ENCODE data around the gene PLCH1. TPM values are rescaled to one million over a fixed set of nuclear protein-coding genes. Genes with fewer than 3 reads are reported as not detected.

PLCH1 gene
- total RNA-seq, 1 experiment from 2014 or later, result 0.34 TPM

DNA sequence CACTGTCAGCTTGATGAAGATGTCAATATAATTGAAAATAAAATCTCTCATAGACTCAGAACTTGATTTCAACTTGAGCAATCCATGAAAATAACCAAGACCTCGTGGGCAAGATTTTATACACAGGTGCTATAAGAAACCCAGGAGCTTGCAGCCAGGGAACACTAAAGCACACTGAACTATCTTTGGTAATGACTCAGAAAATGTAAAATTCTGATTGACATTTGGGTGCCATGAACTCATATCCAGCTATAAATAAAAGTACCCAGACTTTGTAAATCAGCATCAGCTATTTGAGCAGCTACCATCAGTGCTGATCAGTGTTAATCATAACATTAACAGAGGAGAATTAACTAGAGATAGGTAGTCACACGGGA lies 61.5 kb downstream of the PLCH1 start:
- H3K79me2 ChIP-seq (ENCODE audit: low read length), result no peaks in the 10 kb centered on the region
- H3K27me3 ChIP-seq (ENCODE audit: low read length), result no peaks in the 10 kb centered on the region
- H3K9ac ChIP-seq (ENCODE audit: low read length), result no peak overlapping the region
- H3K4me1 ChIP-seq (ENCODE audit: low read length), result no peaks in the 10 kb centered on the region
- no peak overlapping the region for H3K4me2 ChIP-seq (ENCODE audit: low read depth, low read length, poor library complexity, severe bottlenecking)
- H3K36me3 ChIP-seq (ENCODE audit: insufficient read depth, low read length), result no peaks in the 10 kb centered on the region
- H3K9me3 ChIP-seq (ENCODE audit: low read length), result no peaks in the 10 kb centered on the region
- DNase-seq, result no peak
- H3K27ac ChIP-seq (ENCODE audit: low read length), result no peak overlapping the region
- H2AFZ ChIP-seq (ENCODE audit: low read length), result no peak overlapping the region
- no peak overlapping the region for H3K4me3 ChIP-seq (ENCODE audit: low read length)
- no peaks in the 10 kb centered on the region for H3K9me2 ChIP-seq (replicated peaks; ENCODE audit: insufficient read depth, low read length)
- H4K20me1 ChIP-seq (ENCODE audit: insufficient read depth, low read depth, low read length), result no peaks in the 10 kb centered on the region

DNA sequence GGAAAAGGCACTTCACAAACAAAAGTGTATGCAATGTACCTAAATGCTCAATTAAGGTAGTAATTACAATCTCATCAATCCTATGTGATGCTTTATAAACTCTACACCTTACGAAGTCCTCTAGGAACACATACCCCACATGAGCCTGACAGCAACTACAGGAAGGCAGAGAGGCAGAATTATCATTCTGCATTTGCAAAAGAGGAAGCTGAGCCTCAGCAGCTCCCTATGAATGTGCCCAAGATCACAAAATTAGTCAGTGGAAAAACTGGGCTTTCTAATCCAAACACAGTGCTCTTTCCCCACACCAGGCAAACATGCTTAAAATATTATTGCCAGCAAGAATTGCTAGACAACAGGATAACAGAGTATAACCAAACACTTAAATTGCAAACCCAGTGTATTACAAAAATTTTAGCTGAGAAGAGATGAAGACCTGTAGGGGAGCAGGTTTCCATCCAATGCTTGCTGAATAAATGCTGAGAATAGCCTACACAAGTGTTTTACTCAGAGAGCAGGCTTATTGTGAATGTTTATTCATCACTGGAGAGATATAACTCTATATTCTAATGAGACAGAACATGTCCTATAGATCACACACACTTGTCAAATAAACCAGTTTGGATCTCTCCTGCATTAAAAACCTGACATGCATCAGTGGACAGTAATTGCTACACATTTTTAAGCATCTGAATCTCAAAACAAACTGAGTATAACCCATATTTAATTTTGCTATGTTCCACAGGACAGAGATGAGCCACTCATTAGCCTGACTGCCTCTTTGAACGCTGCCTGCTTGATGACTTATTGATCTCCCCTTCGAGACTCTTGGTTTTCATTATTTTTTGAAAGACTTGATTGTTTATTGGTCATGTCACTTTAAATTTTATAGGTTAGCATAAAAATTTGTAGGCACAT lies 62.2 kb downstream of the PLCH1 start:
- H3K36me3 ChIP-seq (ENCODE audit: insufficient read depth, low read length), result no peaks in the 10 kb centered on the region
- no peaks in the 10 kb centered on the region for H3K4me1 ChIP-seq (ENCODE audit: low read length)
- H3K4me2 ChIP-seq (ENCODE audit: low read depth, low read length, poor library complexity, severe bottlenecking), result no peak overlapping the region
- H3K9me3 ChIP-seq (ENCODE audit: low read length), result no peaks in the 10 kb centered on the region
- DNase-seq, result peak; percentile 43
- H3K9me2 ChIP-seq (replicated peaks; ENCODE audit: insufficient read depth, low read length), result no peaks in the 10 kb centered on the region
- no peak overlapping the region for H3K4me3 ChIP-seq (ENCODE audit: low read length)
- H3K27ac ChIP-seq (ENCODE audit: low read length), result no peak overlapping the region
- H2AFZ ChIP-seq (ENCODE audit: low read length), result no peak overlapping the region
- H3K79me2 ChIP-seq (ENCODE audit: low read length), result no peaks in the 10 kb centered on the region
- H4K20me1 ChIP-seq (ENCODE audit: insufficient read depth, low read depth, low read length), result no peaks in the 10 kb centered on the region
- H3K27me3 ChIP-seq (ENCODE audit: low read length), result no peaks in the 10 kb centered on the region
- H3K9ac ChIP-seq (ENCODE audit: low read length), result no peak overlapping the region

DNA sequence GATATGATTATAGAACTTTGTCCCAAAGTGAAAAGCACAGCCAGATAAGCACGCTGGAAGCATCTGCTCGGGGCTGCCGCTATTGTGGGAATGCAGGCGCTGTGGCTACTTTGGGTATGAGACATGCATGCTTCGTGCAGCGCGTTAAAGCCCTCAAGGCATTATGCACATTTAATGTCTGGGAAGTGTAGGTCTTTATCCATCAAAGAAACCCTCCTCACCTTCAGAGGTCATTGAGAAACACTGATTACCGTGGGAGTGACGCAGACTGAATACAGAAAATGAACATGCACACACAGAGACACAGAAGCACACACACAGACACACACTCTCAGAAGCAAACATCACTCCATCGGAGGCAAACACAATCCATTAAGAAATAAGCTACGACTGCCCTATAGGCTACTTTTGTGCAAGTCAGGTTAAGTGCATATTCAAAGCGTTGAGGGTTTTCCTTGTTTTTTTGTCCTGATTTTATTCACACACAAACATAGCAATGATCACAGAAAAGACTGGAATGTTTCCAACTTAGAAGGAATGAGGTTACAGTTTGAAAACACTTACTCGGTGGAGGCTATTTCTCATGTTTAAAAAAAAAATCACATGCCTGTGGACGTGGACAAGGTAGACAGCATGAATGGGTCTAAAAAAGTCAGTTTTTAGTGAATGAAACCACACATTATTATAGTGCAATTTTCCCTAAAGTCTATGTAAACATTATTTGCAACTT lies 68.5 kb downstream of the PLCH1 start:
- Histone ChIP-seq H3K79me2 (ENCODE audit: low read length) (no peaks in the 10 kb centered on the region), H3K9me3 (ENCODE audit: low read length) (no peaks in the 10 kb centered on the region), H3K27me3 (ENCODE audit: low read length) (no peaks in the 10 kb centered on the region), H3K27ac (ENCODE audit: low read length) (no peak overlapping the region), H3K4me1 (ENCODE audit: low read length) (no peaks in the 10 kb centered on the region), H3K9me2 (replicated peaks; ENCODE audit: insufficient read depth, low read length) (no peaks in the 10 kb centered on the region), H2AFZ (ENCODE audit: low read length) (no peak overlapping the region), H3K36me3 (ENCODE audit: insufficient read depth, low read length) (no peaks in the 10 kb centered on the region), H3K4me3 (ENCODE audit: low read length) (no peak overlapping the region), H3K4me2 (ENCODE audit: low read depth, low read length, poor library complexity, severe bottlenecking) (no peak overlapping the region), H4K20me1 (ENCODE audit: insufficient read depth, low read depth, low read length) (no peaks in the 10 kb centered on the region), H3K9ac (ENCODE audit: low read length) (no peak overlapping the region)
- no peak for DNase-seq

DNA sequence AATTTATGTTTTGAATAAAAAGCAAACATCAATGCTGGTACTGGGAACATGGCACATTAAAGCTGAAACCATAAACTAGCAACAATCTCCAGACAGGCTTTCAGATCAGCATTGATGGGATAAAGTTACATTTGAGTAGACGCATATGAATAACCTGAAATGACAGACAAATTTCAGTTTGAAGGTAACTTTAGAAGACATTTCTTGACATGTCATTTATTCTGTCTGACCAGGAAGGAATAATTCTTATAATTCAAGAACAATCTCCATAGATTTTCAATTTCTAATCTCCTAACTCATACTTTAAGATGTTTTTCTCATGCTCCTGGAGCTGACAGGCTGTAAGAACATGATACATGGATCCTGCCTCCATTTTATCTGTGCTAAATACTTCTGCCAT lies 69.8 kb downstream of the PLCH1 start:
- no peak for DNase-seq
- Histone ChIP-seq H2AFZ (ENCODE audit: low read length) (no peak overlapping the region), H3K4me2 (ENCODE audit: low read depth, low read length, poor library complexity, severe bottlenecking) (no peak overlapping the region), H3K9me2 (replicated peaks; ENCODE audit: insufficient read depth, low read length) (no peaks in the 10 kb centered on the region), H3K4me1 (ENCODE audit: low read length) (no peaks in the 10 kb centered on the region), H3K9ac (ENCODE audit: low read length) (no peak overlapping the region), H3K36me3 (ENCODE audit: insufficient read depth, low read length) (no peaks in the 10 kb centered on the region), H4K20me1 (ENCODE audit: insufficient read depth, low read depth, low read length) (no peaks in the 10 kb centered on the region), H3K9me3 (ENCODE audit: low read length) (no peaks in the 10 kb centered on the region), H3K4me3 (ENCODE audit: low read length) (no peak overlapping the region), H3K79me2 (ENCODE audit: low read length) (no peaks in the 10 kb centered on the region), H3K27ac (ENCODE audit: low read length) (no peak overlapping the region), H3K27me3 (ENCODE audit: low read length) (no peaks in the 10 kb centered on the region)

DNA sequence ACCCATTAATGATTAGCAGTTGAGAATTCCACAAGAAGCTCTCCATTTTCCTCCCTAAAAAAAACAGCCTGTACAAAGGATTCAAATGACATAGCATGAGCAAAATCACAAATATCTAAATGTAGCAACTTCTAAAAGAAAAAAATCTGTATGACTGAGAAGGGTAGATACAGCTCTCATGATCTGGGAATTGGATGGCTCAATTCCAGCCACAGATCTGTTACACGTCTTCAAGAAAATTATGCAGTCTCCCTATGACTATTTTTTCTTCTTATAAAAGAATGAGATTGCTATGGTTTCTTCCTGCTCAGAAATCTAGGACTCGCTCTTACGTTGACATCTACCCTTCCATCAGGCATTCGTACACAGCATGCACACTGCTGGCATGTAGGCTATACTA lies 71.5 kb downstream of the PLCH1 start:
- H3K4me2 ChIP-seq (ENCODE audit: low read depth, low read length, poor library complexity, severe bottlenecking), result no peak overlapping the region
- H2AFZ ChIP-seq (ENCODE audit: low read length), result no peak overlapping the region
- no peaks in the 10 kb centered on the region for H3K36me3 ChIP-seq (ENCODE audit: insufficient read depth, low read length)
- H4K20me1 ChIP-seq (ENCODE audit: insufficient read depth, low read depth, low read length), result no peaks in the 10 kb centered on the region
- H3K4me3 ChIP-seq (ENCODE audit: low read length), result no peak overlapping the region
- H3K9me3 ChIP-seq (ENCODE audit: low read length), result no peaks in the 10 kb centered on the region
- H3K27me3 ChIP-seq (ENCODE audit: low read length), result no peaks in the 10 kb centered on the region
- no peak overlapping the region for H3K9ac ChIP-seq (ENCODE audit: low read length)
- no peak overlapping the region for H3K27ac ChIP-seq (ENCODE audit: low read length)
- no peaks in the 10 kb centered on the region for H3K9me2 ChIP-seq (replicated peaks; ENCODE audit: insufficient read depth, low read length)
- H3K79me2 ChIP-seq (ENCODE audit: low read length), result no peaks in the 10 kb centered on the region
- H3K4me1 ChIP-seq (ENCODE audit: low read length), result no peaks in the 10 kb centered on the region
- DNase-seq, result no peak

DNA sequence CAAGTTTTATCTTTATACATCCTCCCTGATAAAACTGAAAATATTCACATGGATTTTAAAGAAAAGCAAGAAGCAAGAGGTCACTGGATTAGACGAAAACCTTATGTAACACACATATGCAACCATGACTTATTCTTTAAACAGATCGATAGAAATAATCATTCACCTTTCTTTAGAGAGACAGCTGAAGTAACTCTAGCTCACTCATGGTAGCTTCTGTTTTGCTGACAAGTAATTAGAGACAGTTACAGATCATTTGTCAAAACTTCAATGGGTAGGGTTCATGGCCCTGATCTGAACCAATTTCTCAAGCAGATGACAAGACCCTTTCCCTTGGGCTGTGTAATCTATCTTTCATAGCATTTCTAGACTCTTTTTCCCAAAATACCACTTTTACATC lies 74.5 kb downstream of the PLCH1 start:
- Histone ChIP-seq H3K4me2 (ENCODE audit: low read depth, low read length, poor library complexity, severe bottlenecking) (no peak overlapping the region), H3K4me1 (ENCODE audit: low read length) (peaks cover under 1% of the 10 kb centered on the region; the same call in 1 of the 2 replicates), H2AFZ (ENCODE audit: low read length) (no peak overlapping the region), H3K27ac (ENCODE audit: low read length) (no peak overlapping the region), H3K79me2 (ENCODE audit: low read length) (no peaks in the 10 kb centered on the region), H3K36me3 (ENCODE audit: insufficient read depth, low read length) (no peaks in the 10 kb centered on the region), H4K20me1 (ENCODE audit: insufficient read depth, low read depth, low read length) (no peaks in the 10 kb centered on the region), H3K4me3 (ENCODE audit: low read length) (no peak overlapping the region), H3K9me2 (replicated peaks; ENCODE audit: insufficient read depth, low read length) (no peaks in the 10 kb centered on the region), H3K9ac (ENCODE audit: low read length) (no peak overlapping the region), H3K27me3 (ENCODE audit: low read length) (no peaks in the 10 kb centered on the region), H3K9me3 (ENCODE audit: low read length) (no peaks in the 10 kb centered on the region)
- DNase-seq, result no peak

DNA sequence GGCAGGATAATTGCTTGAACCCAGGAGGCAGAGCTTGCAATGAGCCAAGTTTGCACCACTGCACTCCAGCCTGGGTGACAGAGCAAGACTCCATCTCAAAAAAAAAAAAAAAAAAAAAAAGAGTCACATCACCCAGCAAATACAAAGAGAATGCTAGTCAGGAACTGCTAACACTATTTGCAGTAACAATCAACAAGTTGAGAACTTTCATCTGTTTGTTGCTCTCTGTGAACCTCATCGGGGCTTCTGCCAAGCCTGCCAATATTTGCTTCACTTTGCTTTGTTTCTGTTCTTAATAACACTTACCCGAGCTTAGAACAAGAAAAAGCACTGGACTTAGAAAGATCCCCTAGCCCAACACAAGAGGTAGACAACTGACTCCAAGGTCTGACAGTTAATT lies 76.9 kb downstream of the PLCH1 start:
- Histone ChIP-seq H3K9me2 (replicated peaks; ENCODE audit: insufficient read depth, low read length) (no peaks in the 10 kb centered on the region), H3K4me3 (ENCODE audit: low read length) (no peak overlapping the region), H3K27ac (ENCODE audit: low read length) (no peak overlapping the region), H3K9me3 (ENCODE audit: low read length) (no peaks in the 10 kb centered on the region), H3K79me2 (ENCODE audit: low read length) (no peaks in the 10 kb centered on the region), H2AFZ (ENCODE audit: low read length) (no peak overlapping the region), H3K27me3 (ENCODE audit: low read length) (no peaks in the 10 kb centered on the region), H3K4me1 (ENCODE audit: low read length) (peaks cover 6% of the 10 kb centered on the region; the same call in 1 of the 2 replicates), H3K9ac (ENCODE audit: low read length) (no peak overlapping the region), H4K20me1 (ENCODE audit: insufficient read depth, low read depth, low read length) (no peaks in the 10 kb centered on the region), H3K4me2 (ENCODE audit: low read depth, low read length, poor library complexity, severe bottlenecking) (no peak overlapping the region), H3K36me3 (ENCODE audit: insufficient read depth, low read length) (no peaks in the 10 kb centered on the region)
- no peak for DNase-seq

DNA sequence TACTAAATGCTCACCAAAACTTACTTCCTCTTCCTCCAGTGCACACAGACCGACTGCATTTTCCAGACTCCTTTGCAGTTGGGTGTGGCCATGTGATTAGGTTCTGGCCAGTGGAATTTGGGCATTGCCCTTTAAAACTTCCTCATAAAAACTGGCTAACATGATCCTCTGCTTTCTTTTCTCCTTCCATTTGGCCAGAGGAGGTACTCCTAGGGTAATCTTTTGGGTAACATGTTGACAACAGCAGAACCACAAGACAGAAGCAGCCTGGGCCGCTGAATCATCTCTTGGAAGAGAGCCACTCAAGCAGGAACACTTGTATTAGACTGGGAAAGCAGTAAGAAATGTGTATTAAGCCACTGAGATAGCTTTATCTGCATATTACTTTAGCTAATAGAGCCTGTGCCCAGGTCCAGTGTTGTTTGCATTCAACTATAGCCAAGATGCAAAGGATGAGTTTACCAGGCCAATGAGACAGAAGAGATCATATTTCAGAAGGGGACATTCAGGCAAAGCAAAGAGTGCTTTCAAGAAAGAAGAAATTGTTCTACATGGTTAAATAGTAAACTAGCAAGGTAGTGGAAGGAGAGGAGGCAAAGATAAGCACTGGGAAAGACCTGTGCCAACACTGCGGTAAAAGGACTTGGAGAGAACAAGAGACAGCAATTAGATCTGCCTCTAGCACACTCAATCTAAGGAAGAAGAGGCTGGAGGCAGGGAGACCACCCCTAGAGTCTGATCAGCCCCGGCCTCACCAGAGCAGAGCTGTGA lies 79.8 kb downstream of the PLCH1 start:
- Histone ChIP-seq H3K27ac (ENCODE audit: low read length) (no peak overlapping the region), H4K20me1 (ENCODE audit: insufficient read depth, low read depth, low read length) (no peaks in the 10 kb centered on the region), H3K4me1 (ENCODE audit: low read length) (peaks cover 6% of the 10 kb centered on the region; the same call in 1 of the 2 replicates), H3K4me3 (ENCODE audit: low read length) (no peak overlapping the region), H3K9me3 (ENCODE audit: low read length) (no peaks in the 10 kb centered on the region), H3K4me2 (ENCODE audit: low read depth, low read length, poor library complexity, severe bottlenecking) (no peak overlapping the region), H2AFZ (ENCODE audit: low read length) (no peak overlapping the region), H3K79me2 (ENCODE audit: low read length) (no peaks in the 10 kb centered on the region), H3K36me3 (ENCODE audit: insufficient read depth, low read length) (no peaks in the 10 kb centered on the region), H3K9ac (ENCODE audit: low read length) (no peak overlapping the region), H3K9me2 (replicated peaks; ENCODE audit: insufficient read depth, low read length) (no peaks in the 10 kb centered on the region), H3K27me3 (ENCODE audit: low read length) (no peaks in the 10 kb centered on the region)
- DNase-seq, result no peak

Data from Karpas-422 (cell line).